G401.6 (cell line): ENCODE data around the gene ALPP.
"Not testable (repeated sequence)": the region's sequence is repeated elsewhere in the genome, so short reads cannot be mapped to it uniquely, and the experiment has no call there.

ENCODE experiments used
- FAIRE-seq: peaks from 2 replicates; lab custom pipeline; 2012; peaks lifted over from hg19 to GRCh38; lab: Jason Lieb, UNC

ALPP gene

GRCh38 chr2:232381204-232382031 lies 2.9 kb downstream of the ALPP start:
- not testable (repeated sequence) for FAIRE-seq

DNA sequence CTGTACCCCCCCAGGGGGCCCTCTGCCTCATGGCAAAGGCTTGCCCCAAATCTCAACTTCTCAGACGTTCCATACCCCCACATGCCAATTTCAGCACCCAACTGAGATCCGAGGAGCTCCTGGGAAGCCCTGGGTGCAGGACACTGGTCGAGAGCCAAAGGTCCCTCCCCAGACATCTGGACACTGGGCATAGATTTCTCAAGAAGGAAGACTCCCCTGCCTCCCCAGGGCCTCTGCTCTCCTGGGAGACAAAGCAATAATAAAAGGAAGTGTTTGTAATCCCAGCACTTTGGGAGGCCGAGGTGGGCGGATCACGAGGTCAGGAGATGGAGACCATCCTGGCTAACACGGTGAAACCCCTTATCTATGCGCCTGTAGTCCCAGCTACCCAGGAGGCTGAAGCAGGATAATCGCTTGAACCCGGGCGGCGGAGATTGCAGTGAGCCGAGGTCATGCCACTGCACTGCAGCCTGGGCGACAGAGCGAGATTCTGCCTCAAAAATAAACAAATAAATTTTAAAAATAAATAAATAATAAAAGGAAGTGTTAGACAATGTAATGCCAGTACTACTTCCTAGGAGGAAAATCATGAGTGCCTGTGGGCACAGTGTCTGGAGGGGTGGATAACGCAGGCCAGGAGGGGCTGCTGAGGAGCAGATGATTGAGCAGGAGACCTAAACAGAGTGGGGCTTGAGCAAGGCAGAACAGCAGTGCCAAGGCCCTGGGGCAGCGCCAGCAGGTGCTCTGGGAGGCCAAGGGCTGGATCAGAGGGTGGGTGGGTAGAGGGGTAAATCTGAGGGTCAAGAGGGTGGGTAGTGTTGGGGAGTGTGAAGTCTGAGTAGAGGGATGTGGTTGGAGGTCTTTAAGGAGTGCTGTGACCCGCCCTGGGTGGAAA lies 4.0 kb downstream of the ALPP start:
- FAIRE-seq, result no peak

DNA sequence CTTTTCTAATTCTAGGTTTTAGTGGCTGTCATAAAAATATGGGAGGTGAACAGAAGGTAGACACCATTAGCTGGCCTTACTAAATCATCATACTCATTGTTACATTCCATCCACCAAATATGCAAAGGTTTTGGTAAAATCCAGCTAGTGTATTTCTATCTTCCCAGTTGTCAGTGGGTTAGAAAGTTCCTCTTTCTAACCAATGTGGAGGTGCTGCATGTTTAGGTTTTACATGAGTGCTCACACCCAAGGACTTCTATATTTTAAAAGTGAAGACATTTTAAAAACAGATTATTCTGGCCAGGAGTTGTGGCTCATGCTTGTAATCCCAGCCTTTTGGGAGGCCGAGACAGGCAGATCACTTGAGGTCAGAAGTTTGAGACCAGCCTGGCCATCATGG lies 5.9 kb downstream of the ALPP start:
- FAIRE-seq, result no peak

DNA sequence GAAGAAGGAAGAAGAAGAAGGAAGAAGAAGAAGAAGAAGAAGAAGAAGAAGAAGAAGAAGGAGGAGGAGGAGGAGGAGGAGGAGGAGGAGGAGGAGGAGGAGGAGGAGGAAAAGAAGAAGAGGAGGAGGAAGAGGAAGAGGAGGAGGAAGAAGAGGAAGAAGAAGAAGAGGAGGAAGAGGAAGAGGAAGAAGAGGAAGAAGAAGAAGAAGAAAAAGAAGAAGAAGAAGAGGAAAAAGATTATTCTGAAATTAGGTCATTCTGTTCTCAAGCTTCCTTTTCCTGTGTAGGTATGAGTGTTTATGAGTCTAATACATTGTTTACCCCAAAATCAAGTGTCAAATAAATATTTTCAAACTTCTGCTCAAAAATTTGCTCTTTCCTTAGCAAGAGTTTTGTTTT lies 6.5 kb downstream of the ALPP start:
- not testable (repeated sequence) for FAIRE-seq

- peak; percentile 76 for FAIRE-seq
Observed at GRCh38 chr2:232385660-232386489, 7.3 kb downstream of the ALPP start.

- FAIRE-seq, result no peak
Observed at GRCh38 chr2:232386490-232386739, 7.9 kb downstream of the ALPP start.

GRCh38 chr2:232386740-232387450 lies 8.3 kb downstream of the ALPP start:
- FAIRE-seq, result no peak

- FAIRE-seq, result no peak
Observed at GRCh38 chr2:232387451-232388171, 9.1 kb downstream of the ALPP start.

GRCh38 chr2:232388324-232388891 lies 9.9 kb downstream of the ALPP start:
- no peak for FAIRE-seq

DNA sequence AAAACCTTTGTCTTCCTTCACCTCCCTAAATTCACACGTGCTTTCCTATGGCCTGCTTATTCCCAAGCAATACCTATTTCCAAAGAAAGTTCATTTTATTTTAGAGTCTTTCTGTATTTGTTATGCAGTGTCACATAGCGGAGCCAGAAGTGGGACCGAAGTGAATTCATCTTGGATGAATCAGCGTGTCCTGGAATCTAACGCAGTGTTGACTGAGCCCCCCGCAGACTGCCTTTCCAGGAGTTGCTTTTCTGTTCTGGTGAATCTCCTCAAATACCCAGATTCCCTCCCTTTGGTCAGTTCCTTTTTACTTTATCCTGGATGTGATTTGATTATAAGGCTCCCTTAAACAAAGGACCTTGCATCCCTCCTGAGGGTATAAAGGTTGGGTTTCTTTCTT lies 10.8 kb downstream of the ALPP start:
- no peak for FAIRE-seq

DNA sequence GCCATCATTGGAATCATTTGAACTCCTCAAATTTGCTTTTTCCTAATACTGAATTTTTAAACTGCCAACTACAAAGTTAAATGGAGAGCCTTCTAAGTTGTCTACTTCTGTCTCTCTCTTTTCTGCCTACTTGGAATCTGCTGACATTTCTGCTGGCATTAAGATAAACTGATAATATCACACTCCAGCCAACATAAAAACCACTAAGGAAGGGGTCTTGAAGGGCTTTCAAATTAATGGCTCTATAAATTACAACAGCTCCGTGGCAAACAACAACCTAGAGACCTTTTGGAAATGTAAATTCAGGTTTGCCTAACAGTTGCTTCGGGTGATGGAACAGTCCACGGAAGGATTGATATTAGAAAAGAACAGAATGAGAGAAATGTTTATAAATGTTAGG lies 12.1 kb downstream of the ALPP start:
- FAIRE-seq, result no peak

DNA sequence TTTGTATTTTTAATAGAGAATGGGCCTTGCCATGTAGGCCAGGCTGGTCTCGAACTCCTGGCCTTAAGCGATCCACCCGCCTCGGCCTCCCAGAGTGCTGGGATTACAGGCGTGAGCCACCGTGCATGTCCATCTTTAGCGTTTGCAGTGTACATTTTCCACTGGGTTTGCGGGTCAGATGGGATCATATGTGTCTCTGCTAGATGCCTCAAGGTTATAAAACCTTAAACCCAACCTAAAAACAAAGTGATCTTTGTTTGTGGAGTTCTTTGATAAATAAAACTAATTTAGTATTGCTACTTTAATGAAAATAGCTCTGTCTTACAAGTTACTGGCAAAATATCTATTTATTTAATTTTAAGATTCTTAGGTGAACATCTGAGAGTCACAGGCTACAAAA lies 15.0 kb downstream of the ALPP start:
- FAIRE-seq, result no peak

DNA sequence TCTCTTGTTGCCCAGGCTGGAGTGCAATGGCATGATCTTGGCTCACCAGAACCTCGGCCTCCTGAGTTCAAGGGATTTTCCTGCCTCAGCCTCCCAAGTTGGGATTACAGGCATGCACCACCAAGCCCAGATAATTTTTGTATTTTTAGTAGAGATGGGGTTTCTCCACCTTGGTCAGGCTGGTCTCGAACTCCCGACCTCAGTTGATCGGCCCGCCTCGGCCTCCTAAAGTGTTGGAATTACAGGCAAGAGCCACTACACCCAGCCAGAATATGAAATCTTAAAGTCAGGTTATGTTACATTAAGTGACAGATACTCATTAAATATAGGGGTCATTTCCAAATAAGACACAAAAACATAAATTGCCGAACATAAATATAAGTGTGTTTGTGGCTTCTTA lies 15.9 kb downstream of the ALPP start:
- not testable (repeated sequence) for FAIRE-seq

GRCh38 chr2:232395586-232395985 lies 17.0 kb downstream of the ALPP start:
- FAIRE-seq, result peak; percentile 50

DNA sequence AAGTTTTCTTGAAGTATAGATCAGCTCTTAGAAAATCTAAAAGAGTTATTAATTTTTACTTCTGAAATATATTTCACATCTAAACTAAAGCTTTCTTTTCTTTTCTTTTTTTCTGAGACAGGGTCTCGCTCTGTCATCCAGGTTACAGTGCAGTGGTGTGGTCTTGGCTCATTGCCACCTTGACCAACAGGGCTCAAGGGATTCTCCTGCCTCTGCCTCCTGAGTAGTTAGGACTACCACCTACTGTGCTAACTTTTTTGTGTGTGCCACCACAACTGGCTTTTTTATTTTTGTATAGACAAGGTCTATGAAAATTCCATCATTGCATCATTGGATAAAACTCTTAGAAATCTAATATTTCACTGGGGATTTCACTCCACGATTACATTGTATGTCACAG lies 18.1 kb downstream of the ALPP start:
- FAIRE-seq, result no peak

DNA sequence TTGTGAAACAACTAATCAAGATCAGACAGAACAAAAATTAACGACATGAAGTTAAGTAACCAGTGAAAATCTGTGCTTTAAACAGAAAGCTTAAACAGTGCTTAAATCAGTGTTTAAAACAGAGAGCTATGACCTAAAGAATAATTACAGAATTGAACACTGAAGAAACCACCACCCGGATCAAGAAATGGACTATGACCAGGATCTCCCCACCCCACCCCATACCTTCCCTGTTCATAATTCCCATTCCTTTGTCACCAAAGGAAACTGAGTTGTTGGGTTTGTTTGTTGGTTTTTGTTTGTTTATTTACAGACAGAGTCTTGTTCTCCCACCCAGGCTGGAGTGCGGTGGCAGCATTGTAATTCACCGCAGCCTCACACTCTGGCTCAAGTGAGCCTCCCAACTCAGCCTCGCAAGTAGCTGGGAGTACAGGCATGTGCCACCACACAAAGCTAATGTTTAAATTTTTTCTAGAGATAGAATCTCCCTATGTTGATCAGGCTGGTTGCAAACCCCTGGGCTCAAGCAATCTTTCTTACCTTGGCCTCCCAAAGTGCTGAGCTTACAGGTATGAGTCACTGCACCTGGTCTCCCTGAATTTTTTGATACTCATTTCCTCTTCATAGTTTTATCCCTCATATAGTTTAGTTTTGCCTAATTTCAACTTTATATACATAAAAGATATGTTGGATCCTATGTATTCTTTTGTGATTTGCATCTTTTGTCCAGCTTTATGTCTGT lies 19.9 kb downstream of the ALPP start:
- FAIRE-seq, result no peak

- FAIRE-seq, result no peak
Observed at GRCh38 chr2:232400256-232401015, 21.9 kb downstream of the ALPP start.

DNA sequence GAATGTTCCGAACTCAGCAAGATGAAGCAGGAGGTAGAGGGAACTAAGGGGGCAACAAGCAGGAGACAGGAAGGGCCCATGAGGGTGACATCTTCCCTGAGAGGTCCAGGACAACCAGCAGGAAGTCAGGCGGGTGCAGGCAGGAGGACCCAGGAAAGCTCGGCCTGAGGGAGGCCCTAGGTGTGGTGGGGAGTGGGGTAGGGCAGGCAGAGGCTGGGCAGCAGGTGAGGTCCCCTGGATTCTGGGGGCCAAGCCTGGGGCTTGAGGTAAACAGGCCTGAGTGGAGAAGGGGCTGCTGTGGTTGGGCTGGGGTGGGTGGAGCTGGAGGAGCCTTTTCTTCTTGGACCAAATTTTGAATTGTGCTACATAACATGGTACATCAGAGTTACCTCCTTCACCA lies 24.0 kb downstream of the ALPP start:
- no peak for FAIRE-seq

DNA sequence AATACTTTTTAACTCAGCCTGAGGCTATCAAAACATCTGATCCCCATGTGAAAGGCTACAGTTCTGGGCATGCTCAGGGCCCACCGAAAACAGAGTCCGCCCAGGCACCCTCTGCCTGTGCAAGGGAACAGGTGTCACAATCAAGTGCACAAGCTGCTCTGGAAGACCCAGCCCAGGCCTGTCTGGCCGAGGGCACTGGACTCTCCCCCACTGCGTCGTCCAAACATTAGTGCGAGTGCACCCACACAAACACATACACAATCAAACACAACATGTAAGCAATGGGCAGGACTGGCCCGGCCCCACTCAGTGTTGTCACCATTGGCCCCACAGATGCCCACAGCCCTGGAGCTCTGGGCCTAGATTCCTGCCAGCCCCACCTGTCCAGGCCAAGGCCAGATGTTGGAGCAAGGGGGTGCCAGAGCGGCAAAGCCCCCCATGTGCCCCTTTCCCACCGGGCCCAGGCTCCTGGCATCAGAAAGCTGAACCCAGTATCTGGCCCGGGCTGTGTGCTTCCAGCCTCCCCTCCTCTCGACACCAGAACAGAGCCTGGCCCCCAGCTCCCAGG lies 27.5 kb downstream of the ALPP start:
- FAIRE-seq, result no peak
